Activated CD4-positive, alpha-beta T cell treated with anti-CD3 and anti-CD28 coated beads for 48 hours (primary cell): ENCODE measurements around the gene CHI3L2.

ENCODE experiments used
- DNase-seq: peaks from one replicate; pipeline ENCODE4 v3.0.0-alpha.2; 2020

The CHI3L2 gene

GRCh38 chr1:111256988-111257658 lies 29.6 kb downstream of the CHI3L2 start:
- no peak for DNase-seq

GRCh38 chr1:111267801-111268508 lies 40.4 kb downstream of the CHI3L2 start:
- DNase-seq: no peak

GRCh38 chr1:111269825-111270406 lies 42.4 kb downstream of the CHI3L2 start:
- DNase-seq: no peak

- peak; percentile 11 for DNase-seq
Measured at GRCh38 chr1:111270771-111271463, 43.4 kb downstream of the CHI3L2 start.

GRCh38 chr1:111271464-111271801 lies 43.9 kb downstream of the CHI3L2 start:
- DNase-seq: no peak

- no peak for DNase-seq
Measured at GRCh38 chr1:111272081-111272480, 44.6 kb downstream of the CHI3L2 start.

GRCh38 chr1:111274653-111275052 lies 47.1 kb downstream of the CHI3L2 start:
- DNase-seq: peak; percentile 19

- DNase-seq: peak; percentile 53
Measured at GRCh38 chr1:111275079-111275478, 47.6 kb downstream of the CHI3L2 start.

GRCh38 chr1:111275780-111276433 lies 48.4 kb downstream of the CHI3L2 start:
- DNase-seq: no peak

- no peak for DNase-seq
Measured at GRCh38 chr1:111279144-111279543, 51.6 kb downstream of the CHI3L2 start.

GRCh38 chr1:111280267-111280666 lies 52.8 kb downstream of the CHI3L2 start:
- DNase-seq: no peak

GRCh38 chr1:111281411-111281810 lies 53.9 kb downstream of the CHI3L2 start:
- no peak for DNase-seq

GRCh38 chr1:111283838-111284237 lies 56.3 kb downstream of the CHI3L2 start:
- no peak for DNase-seq

GRCh38 chr1:111285879-111286278 lies 58.4 kb downstream of the CHI3L2 start:
- DNase-seq: no peak

GRCh38 chr1:111286912-111287311 lies 59.4 kb downstream of the CHI3L2 start:
- DNase-seq: no peak

GRCh38 chr1:111289371-111289770 lies 61.9 kb downstream of the CHI3L2 start:
- no peak for DNase-seq

- DNase-seq: no peak
Measured at GRCh38 chr1:111290104-111290503, 62.6 kb downstream of the CHI3L2 start.

GRCh38 chr1:111290630-111291029 lies 63.1 kb downstream of the CHI3L2 start, which contains the start of gene CHIA:
CHIA (plus strand) TSS chr1:111290851; CDS start chr1:111310468, 19,617 bp downstream.
- no peak for DNase-seq
